KBM-7 (cell line): Measurements from ENCODE around the gene SEMA4B.
A peak's percentile ranks its signal among the peaks of the same experiment; 100 is the strongest.

Experiments used
- DNase-seq: peaks from one replicate; pipeline ENCODE4 v3.0.0-alpha.2; 2015
- in situ Hi-C: fragments of 300-500 bp; cut with MboI; formaldehyde crosslinking; loops from 2 replicates; pipeline ENCODE4 v1.14.3; 2020; ENCODE audit warnings: low sequenced_read_pairs, low pct_unique_long_range_greater_than_20kb, mixed read lengths

The SEMA4B gene

GRCh38 chr15:90219421-90220141 is 18.5 kb downstream of the SEMA4B start:
- peak; percentile 70 for DNase-seq
- in situ Hi-C loops = no loop called here

- peak; percentile 59 for DNase-seq
- in situ Hi-C loops = no loop called here
Observed at GRCh38 chr15:90221246-90221900, 20.2 kb downstream of the SEMA4B start.

- DNase-seq = no peak
- in situ Hi-C loops = no loop called here
Observed at GRCh38 chr15:90222547-90222946, 21.4 kb downstream of the SEMA4B start.

GRCh38 chr15:90223441-90224165 is 22.5 kb downstream of the SEMA4B start:
- in situ Hi-C loops = no loop called here
- DNase-seq = no peak

DNA sequence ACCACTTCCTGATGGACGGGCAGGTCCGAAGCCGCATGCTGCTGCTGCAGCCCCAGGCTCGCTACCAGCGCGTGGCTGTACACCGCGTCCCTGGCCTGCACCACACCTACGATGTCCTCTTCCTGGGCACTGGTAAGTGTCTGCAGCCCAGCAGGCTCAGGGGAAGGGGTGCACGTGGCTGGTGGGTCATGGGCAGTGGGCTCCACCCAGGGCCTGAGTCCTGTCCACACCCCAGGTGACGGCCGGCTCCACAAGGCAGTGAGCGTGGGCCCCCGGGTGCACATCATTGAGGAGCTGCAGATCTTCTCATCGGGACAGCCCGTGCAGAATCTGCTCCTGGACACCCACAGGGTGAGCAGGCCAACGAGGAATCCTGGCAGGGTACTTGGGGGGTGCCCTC is 23.9 kb downstream of the SEMA4B start:
- DNase-seq = no peak
- in situ Hi-C loops = no loop called here

DNA sequence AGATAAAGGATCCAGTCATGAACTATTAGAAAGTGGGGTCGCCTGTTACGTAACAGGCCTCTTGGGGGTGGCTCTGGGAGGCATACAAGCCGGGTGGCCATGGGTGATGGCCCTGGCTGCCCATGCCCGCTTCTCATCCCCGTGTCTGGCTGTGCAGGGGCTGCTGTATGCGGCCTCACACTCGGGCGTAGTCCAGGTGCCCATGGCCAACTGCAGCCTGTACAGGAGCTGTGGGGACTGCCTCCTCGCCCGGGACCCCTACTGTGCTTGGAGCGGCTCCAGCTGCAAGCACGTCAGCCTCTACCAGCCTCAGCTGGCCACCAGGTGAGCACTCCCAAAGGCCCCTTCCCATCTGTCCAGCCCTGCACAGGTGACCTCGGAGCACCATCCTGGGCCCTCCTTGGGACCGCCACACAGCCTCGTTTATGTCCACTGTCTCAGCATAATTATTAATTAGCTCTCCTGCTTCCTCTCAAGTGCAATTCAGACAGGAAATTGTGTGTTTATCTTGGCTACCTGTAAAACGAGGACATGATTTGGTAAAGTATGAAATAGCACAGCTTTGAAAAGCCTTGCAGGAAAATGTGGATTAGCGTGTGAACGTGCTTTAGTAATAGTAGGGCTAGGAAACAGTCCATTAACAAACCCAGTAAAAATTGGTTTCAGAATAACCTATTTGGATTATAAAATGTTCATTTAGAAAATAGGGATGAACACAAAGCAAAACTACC is 24.5 kb downstream of the SEMA4B start:
- in situ Hi-C loops = no loop called here
- no peak for DNase-seq

DNA sequence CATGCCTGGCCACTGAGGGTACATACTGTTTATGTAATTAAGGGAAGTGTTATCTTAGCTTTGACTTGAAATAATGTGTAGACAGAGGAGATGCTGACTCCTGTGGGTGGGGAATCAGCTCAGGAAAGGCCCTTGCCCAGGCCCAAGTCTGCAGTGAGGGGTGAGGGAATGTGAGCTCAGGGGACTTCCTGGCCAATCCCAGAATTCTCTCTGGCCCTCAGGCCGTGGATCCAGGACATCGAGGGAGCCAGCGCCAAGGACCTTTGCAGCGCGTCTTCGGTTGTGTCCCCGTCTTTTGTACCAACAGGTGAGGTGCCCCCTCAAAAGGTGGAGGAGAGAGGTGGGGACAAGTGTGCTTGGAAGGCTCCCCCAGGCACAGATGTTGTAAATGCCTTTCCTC is 26.2 kb downstream of the SEMA4B start:
- in situ Hi-C loops = no loop called here

DNA sequence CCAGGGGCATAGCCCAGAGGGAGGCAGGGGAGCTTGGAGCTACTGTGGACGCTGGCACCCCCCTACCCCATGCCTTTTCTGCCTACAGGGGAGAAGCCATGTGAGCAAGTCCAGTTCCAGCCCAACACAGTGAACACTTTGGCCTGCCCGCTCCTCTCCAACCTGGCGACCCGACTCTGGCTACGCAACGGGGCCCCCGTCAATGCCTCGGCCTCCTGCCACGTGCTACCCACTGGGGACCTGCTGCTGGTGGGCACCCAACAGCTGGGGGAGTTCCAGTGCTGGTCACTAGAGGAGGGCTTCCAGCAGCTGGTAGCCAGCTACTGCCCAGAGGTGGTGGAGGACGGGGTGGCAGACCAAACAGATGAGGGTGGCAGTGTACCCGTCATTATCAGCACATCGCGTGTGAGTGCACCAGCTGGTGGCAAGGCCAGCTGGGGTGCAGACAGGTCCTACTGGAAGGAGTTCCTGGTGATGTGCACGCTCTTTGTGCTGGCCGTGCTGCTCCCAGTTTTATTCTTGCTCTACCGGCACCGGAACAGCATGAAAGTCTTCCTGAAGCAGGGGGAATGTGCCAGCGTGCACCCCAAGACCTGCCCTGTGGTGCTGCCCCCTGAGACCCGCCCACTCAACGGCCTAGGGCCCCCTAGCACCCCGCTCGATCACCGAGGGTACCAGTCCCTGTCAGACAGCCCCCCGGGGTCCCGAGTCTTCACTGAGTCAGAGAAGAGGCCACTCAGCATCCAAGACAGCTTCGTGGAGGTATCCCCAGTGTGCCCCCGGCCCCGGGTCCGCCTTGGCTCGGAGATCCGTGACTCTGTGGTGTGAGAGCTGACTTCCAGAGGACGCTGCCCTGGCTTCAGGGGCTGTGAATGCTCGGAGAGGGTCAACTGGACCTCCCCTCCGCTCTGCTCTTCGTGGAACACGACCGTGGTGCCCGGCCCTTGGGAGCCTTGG is 27.0 kb downstream of the SEMA4B start:
- in situ Hi-C loops = no loop called here
- DNase-seq = no peak

More for the DNA sequence above, 26.2 kb downstream of the SEMA4B start:
- no peak for DNase-seq

- in situ Hi-C loops = no loop called here
- DNase-seq = no peak
Observed at GRCh38 chr15:90228960-90229359, 27.8 kb downstream of the SEMA4B start.

- in situ Hi-C loops = no loop called here
- no peak for DNase-seq
Observed at GRCh38 chr15:90230071-90230494, 29.0 kb downstream of the SEMA4B start.

DNA sequence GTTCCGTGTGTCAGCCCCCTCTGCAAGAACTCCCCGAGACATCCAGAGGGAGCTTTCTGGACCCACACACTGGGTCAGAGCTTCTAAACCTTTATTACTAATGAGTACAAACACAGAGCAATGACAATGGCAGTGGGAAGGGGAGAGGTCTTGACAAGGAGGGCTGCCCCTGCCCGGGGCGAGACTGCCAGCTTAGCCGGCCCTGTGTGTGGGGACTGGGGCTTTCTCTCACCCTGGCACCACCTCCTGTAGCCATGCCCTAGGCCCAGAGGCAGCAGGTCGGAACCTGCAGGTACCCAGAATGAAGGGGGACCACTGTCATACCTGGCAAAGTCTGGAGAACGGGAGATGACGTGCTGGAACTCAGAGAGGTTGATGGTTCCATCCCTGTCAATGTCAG is 29.5 kb downstream of the SEMA4B start:
- no peak for DNase-seq
- in situ Hi-C loops = no loop called here

DNA sequence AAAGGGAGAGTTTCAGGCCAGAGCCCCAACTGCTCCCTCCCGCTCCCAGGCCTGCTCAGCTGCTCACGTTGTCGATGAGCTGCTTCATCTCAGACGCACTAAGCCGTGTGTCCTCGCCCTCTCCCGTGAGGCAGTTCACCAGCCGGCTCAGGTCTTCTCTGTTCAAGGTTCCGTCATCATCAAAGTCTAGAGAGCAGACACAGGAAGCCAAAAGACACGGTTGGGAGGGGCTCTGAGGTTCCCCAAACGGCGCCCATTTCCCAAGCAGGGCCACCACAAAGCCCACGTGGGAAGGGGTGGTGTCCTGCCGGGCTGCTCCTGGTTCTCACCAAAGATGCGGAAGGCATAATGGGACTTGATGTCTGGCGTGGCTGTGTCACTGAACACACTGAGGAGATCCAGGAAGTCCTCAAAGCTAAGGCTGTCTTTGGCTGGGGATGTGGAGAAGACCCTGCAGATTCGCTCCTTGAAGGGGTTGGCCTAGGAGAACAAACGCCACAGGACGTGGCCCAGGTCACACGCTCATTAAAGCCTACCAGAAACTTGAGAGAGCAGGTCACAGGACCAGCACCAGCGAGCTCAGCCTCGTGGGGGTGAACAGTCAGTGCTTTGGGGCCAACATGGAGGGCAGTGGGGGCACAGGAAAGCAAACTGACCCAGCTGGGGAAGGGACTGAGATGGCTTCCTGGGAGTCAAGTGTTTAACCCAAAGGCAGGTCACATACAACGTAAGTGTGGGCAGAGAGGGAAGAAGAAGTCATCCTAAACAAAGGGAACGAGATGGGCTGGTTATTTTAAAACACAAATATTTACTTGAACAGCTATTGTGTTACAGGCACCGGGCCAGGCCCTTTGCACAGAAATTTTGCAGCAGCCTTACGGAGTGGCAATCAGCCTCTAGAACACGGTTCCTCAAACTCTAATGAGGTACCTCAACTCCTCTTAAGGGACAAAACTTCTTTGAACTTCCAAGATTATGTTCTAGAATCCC is 30.2 kb downstream of the SEMA4B start:
- no peak for DNase-seq

DNA sequence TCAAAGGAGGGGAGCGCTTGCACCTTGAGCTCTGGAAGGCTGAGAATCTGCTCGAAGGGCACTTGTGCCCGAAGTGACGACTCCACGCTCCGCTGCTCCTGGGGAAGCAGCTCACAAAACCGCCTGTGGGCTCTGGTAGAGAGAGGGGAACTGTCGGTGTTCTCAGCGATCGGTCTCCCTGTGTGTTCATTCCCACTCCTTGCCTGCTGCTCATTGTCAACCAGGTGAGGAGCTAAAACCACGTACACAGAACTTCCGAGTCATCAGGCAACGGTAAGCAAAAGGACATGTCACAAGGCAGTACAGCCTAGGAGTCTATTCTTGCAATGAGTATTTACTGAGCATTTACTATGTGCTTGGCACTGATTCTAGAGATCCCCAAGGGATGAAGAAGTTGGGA is 31.1 kb downstream of the SEMA4B start:
- peak; percentile 44 for DNase-seq
- in situ Hi-C loops = no loop called here

More for the DNA sequence above, 30.2 kb downstream of the SEMA4B start:
- in situ Hi-C loops = no loop called here

DNA sequence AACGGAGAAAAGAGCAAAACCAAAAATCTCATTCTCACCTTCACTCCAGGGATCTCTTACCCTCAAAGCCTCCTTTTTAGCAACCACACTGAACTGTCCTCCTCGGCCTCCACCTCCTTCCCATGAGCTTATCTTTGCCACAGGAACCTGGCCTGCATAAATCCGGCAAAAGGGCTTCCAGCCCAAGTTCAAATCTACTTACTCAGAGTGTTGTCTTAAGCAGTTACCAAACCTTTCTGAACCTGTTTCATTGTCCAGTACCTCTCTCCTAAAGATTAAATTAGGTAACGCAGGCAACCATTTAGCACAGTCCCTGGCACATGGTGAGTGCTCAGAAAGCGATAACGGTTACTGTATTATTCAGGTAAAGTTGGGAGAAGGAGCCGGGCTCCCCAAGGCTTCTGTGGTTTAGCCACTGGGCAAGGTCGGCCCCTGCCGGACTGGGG is 31.8 kb downstream of the SEMA4B start:
- in situ Hi-C loops = no loop called here
- no peak for DNase-seq

- peak; percentile 95 for DNase-seq
- in situ Hi-C loops = no loop called here
Observed at GRCh38 chr15:90233387-90234095, 32.4 kb downstream of the SEMA4B start, which contains the start of gene CIB1. Gene CIB1, minus strand, starts transcription at chr15:90233941. Its CDS starts 56 bp downstream, at chr15:90233885.

DNA sequence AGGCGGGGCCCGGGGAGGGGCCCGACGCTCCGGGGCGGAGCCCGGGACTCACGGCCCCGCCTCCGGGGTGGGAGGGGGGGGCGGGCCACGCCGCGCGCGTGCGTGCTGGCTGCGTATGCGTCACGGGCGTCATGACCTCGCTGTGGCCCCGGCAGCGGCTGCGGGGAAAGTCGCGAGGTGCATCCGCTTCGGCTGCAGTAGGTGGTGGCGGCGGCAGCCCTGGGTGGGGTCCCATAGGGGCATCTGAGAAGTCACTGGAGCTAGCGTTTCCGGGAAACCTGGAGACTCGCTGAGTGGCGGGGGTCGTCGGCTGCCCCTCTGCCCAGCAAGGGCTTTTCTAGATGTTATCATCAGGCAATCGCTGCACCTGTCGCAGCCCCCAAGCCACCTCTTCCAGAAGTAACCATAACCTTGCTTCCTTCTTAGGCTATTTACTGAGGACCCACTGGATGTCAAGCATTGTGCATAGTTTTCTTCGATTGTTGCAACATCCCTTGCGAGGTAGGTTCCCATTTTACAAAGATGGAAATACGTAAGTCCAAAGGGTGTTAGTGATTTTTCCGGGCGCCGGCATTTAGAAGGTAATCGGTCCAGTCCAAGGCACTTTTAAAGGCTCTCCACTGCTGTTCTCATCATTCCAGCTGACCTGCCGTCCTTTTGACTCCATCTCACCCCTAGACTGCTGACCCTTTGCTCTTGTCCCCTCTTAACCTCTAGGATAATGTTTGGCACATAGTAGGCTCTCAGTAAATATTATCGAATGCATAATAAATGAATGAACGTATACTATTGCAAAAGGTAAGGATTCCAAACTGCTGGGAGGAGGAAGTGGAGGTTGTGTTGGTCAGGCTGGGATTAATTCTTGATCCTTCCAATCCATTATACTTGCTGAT is 33.2 kb downstream of the SEMA4B start, which contains the start of gene GDPGP1:
TSS of gene GDPGP1 (plus strand) at position 114 of the 893 bp plus-strand sequence. CDS start 6,700 bp downstream, outside the sequence.
- no peak for DNase-seq
- in situ Hi-C loops = no loop called here
